ENCODE results near the gene ZNF710. TPM values are rescaled to one million over a fixed set of nuclear protein-coding genes. Genes with fewer than 3 reads are reported as not detected.

Gene ZNF710
- total and polyA plus RNA-seq, 11 donors = 2.9 to 22.4 (median 5.9) TPM

DNA sequence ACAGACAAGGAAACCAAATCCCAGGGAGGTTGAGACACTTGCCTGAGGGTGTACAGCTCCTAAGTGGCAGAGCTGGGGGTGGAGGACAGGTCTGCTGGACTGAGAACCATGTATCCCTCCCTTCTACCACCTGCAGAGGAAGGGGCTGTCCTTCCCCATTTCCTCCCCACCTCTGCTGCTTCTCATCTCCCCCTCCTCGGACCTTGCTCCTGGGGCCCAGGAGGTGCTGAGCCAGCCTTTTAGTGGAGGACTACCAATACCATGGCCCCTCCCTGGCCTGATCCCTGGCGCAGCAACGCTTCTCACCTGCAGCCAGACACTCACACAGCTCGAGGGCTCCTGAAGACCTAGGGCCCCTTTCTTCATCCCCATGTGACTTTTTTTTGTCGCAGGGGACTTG is 50.8 kb downstream of the ZNF710 start:
- Histone ChIP-seq H3K27me3 (no peaks in the 10 kb centered on the region), H3K4me3 (no peak overlapping the region), H3K4me1 (peaks cover 0 to 37% (median 12%) of the 10 kb centered on the region in 12 donors), H3K27ac (no peak overlapping the region), H3K36me3 (no peaks in the 10 kb centered on the region), H3K9me3 (no peaks in the 10 kb centered on the region)
- DNase-seq = no peak
- ATAC-seq = no peak
- WGBS, 4 donors = 82 to 92% (median 90%) methylated on average over 5 of the region's 5 CpGs
- intact Hi-C loops (cut with DNase I) = no loop called here
- TF ChIP-seq CTCF (IDR thresholded peaks at IDR 0.05) = no peak
- no peak for TF ChIP-seq POLR2A (IDR thresholded peaks at IDR 0.05)

DNA sequence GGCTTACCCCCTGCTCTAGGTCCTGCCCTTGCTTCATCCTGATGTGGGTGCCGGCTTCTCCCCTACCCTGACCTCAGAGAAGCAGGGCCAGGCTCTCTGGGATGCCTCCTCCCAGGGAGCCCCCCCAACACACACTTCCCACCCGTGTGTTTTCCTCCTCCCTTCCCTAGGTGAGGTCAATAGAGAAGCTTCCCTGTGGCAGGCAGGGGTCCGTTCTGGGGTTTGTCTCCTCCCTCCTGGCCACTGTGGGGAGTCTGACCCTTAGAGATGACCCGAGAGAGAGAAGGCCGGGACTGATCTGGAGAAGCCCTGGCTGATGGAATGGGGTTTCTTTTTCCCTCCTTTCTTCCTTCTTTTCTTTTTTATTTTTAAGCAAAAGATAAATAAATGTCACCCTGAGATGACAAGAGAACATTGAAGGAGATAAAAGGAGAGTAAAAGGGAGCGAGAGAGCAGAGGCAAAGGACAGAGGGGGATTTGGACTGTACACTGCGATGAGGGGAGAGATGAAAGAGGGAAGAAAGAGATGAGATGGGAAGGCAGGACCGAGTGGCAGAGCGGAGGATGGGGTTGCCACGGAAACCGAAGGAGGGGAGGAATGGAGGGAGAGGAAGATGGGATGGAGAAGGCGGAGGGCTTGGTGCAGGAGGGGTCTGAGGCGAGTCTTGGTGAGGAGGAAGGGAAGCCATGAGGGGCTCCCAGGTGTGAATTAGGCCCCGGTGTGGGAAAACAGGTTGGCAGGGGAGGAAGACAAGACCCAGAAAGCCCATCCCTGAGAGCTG is 52.8 kb downstream of the ZNF710 start:
- Histone ChIP-seq H3K36me3 (no peaks in the 10 kb centered on the region), H3K27ac (peak overlapping the region in 2 of 12 donors; percentile 17 to 32), H3K27me3 (no peaks in the 10 kb centered on the region), H3K4me3 (no peak overlapping the region), H3K4me1 (peaks cover 0 to 34% (median 5%) of the 10 kb centered on the region in 12 donors), H3K9me3 (no peaks in the 10 kb centered on the region)
- 81 to 88% (median 87%) methylated on average over 14 of the region's 14 CpGs for WGBS, 4 donors
- TF ChIP-seq CTCF (IDR thresholded peaks at IDR 0.05) (no peak), POLR2A (IDR thresholded peaks at IDR 0.05) (no peak)
- no peak for ATAC-seq
- DNase-seq = no peak
- intact Hi-C loops (cut with DNase I) = no loop called here

- Histone ChIP-seq H3K27ac (peak overlapping the region in 5 of 12 donors; percentile 5 to 32 (median 17)), H3K4me3 (no peak overlapping the region), H3K36me3 (no peaks in the 10 kb centered on the region), H3K27me3 (no peaks in the 10 kb centered on the region), H3K4me1 (peaks cover 0 to 42% (median 11%) of the 10 kb centered on the region in 12 donors), H3K9me3 (no peaks in the 10 kb centered on the region)
- no peak for DNase-seq
- TF ChIP-seq CTCF (IDR thresholded peaks at IDR 0.05) (no peak), POLR2A (IDR thresholded peaks at IDR 0.05) (no peak)
- no peak for ATAC-seq
- WGBS, 4 donors = 53 to 62% (median 58%) methylated on average over 7 of the region's 7 CpGs
- intact Hi-C loops (cut with DNase I) = no loop called here
Observed at GRCh38 chr15:90054618-90055097, 53.5 kb downstream of the ZNF710 start.

- no peak for ATAC-seq
- intact Hi-C loops (cut with DNase I) = no loop called here
Observed at GRCh38 chr15:90055182-90055581, 54.1 kb downstream of the ZNF710 start.

More at GRCh38 chr15:90055182-90055581, 54.1 kb downstream of the ZNF710 start:
- H3K4me1 ChIP-seq = peaks cover 0 to 47% (median 14%) of the 10 kb centered on the region in 12 donors
- no peak overlapping the region for H3K4me3 ChIP-seq
- H3K9me3 ChIP-seq = no peaks in the 10 kb centered on the region
- no peak for DNase-seq
- TF ChIP-seq CTCF (IDR thresholded peaks at IDR 0.05) (no peak), POLR2A (IDR thresholded peaks at IDR 0.05) (no peak)
- 91 to 93% (median 92%) methylated on average over 7 of the region's 7 CpGs for WGBS, 4 donors
- no peaks in the 10 kb centered on the region for H3K27me3 ChIP-seq
- no peak overlapping the region for H3K27ac ChIP-seq
- no peaks in the 10 kb centered on the region for H3K36me3 ChIP-seq
